C1 segment of cervical spinal cord (tissue), 14 donors: ENCODE measurements around the gene KLHL30.

Experiments used
- DNase-seq, 14 donors: peaks; one replicate each; lab custom pipeline; 2025; lab: John Stamatoyannopoulos, UW

KLHL30 gene, protein sequence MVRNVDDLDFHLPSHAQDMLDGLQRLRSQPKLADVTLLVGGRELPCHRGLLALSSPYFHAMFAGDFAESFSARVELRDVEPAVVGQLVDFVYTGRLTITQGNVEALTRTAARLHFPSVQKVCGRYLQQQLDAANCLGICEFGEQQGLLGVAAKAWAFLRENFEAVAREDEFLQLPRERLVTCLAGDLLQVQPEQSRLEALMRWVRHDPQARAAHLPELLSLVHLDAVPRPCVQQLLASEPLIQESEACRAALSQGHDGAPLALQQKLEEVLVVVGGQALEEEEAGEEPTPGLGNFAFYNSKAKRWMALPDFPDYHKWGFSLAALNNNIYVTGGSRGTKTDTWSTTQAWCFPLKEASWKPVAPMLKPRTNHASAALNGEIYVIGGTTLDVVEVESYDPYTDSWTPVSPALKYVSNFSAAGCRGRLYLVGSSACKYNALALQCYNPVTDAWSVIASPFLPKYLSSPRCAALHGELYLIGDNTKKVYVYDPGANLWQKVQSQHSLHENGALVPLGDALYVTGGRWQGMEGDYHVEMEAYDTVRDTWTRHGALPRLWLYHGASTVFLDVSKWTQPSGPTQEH

DNA sequence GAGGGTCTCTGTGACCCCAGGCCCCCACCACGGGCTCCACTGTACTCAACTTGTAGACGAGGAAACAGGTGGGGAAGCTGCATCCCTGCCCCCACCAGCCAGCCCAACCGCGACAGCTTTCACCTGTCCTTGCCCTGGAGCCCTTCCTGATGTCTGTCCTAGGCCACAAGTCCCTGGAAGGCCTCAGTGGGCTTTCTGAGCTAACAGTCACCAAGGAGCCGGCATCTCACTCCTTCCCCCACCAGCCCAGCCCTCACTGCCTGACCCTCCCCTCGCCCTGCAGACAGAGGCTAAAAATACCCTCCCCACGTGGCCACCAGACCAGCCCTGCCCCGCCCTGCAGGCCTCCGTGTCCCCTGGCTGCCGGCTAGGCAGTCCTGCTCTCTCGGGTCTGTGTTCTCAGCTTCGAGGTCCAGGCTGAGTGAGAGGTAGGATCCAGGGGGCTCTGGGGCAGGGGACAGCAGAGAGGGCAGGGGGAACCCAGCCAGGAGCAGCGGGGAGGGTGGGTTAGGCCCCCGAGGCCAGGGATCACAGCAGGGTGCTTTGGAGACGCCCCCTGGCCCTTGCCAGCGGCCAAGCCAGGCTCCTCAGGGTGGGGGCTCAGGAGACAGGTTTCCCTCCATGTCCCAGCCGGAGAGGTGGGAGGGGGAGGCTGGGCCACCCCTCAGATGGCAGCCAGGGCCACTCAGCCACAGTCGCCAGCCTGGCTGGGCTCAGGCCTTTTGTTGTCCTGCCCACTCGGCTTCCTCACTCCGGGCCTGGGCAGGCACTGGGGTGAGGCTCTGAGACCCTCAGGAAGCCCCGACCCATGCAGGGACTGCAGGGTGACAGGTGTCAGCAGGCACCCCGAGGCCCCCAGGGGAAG is at the start of gene KLHL30:
KLHL30 (plus strand) TSS at position 338 of the 865 bp plus-strand sequence. CDS start 2,087 bp downstream, outside the sequence.
- no peak for DNase-seq

DNA sequence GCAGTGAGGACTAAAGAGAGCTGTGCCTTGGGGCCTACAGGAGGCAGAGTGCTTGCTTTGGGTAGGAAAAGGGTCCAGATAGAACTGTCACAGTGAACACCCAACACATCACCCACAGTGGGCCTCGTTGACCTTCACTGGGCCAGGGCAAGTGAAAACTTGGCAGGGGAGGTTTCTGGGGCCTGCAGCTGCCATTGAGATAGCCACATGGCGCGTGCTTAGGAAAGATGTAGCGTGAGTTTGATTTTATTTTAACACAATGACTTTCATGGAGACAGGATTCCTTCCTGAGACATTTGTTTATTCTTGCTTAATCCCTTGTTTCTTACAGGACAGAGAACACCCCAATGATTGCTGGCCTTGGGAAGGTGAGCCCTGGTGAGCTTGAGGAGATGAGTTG is 47.6 kb upstream of the KLHL30 start:
- no peak for DNase-seq

DNA sequence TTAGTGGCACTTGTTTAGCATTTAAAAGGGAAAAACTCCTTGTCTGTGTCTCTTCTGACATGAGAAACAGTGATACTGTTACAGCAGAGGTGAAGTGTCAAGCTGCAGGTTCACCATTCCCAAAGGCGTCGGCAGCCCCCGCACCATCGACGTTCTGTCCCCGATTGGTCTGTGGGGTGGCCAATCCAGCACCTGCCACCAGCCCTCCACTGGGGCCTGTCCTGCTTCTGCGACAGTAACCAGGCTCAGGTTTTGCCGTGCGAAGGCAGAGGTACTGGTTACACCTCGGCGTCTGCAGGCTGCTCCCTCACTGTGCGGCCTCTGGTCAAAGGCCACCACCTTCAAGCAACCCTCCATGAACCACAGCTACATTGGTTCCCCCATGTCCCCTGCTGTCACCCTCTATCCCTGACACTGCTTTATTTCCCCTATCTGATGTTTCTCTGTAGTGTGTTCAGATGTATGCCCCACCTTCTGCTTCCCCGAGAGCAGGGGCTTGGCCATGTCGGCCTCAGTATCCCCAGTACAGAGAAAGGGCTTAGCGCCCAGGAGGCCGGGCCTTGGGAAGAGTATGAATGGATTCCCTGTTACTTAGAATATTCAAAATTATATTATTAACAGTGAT is 46.9 kb upstream of the KLHL30 start:
- no peak for DNase-seq

DNA sequence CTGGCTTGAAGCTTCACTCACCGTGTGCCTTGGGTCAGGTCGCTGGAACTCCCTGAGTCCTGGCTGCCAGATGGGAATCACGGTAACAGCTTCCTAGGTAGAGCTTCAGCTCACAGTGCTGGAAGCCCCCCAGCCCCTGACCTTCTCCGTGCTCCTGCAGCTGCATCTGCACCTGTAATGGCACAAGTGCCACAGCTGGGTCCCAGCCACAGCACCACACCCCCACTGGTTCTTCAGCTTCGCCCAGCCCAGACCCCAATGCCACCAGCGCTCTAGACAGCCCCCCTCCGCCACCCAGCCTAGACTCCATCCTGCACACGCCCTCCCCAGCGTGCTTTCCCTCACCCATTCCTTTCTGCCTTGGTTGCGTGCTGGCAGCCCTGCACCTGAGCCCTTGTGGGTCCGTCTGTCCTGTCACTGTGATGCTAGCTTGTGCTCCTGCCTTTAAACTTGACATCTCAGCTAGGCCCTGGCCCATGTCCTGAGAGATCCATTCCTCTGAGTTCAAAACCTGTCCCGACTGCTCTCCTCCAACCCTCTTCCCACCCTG is 45.9 kb upstream of the KLHL30 start:
- DNase-seq = no peak

DNA sequence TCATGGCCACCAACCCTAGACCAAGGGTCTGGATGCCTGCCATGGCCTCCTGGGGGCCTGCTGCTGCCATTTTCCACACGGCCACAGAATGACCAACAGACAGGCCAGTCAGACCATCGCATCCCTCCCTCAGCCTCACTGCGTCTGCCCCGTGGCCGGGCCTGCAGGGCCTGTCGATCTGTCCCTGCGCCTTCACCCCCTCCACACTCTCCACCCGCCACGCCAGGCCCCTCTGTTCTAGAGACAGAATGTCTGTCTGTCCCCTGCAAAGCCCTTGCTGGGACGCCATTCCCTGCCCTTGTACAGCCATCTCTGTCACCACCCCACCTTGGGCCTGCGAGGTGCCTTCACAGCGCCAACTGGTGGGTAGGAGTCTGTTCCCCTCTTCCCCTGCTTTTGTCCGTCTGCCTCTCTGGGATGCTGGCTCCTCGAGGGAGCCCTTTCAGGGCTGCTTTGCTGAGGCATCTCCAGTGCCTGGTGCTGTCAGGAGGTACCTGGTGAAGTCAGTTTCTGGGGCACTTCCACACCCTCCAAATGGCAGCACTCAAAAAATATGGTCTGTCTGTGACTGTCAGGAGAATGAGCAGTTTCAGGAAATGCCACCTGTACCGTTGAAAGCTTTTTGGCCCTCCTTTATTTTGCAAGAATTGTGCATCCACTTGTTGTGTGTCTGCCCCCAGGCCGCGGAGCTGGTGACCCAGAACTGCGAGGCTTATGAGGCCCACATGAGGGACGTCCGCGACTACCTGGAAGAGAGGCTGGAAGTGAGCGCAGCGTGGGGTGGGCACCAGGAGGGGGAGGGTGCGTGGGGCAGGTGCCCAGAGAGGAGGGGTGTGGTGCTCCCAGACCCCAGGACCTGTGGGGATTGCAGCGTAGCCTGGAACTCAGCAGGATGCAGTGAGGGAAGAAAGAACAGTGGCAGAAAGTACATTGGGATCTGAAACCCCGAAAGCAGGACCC is 45.0 kb upstream of the KLHL30 start:
- DNase-seq = no peak

DNA sequence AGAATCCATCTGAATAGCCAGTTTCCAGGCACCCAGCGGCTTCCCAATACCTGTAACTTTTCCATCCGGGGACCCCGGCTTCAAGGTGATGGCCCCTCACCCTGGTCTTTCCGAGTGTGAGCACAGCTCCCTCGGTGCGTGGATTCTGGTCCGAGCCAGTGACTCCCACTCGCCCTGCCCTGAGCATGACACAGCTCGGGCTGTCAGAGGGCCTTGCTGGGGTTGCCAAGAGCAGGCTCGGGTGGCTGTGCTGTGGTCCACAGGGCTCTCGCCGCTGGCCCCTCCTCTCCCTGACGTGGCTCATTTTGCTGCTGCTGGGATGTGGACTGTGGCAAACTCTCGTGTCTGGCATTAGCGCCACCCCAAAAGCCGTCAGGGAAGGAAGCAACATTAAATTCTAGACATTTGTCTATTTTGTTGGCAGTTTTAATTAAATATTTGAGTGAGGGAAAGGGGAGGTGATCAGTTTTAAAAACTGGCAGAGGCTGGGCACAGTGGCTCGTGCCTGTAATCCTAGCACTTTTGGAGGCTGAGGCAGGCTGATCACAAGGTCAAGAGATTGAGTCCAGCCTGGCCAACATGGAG is 43.9 kb upstream of the KLHL30 start:
- DNase-seq = no peak

DNA sequence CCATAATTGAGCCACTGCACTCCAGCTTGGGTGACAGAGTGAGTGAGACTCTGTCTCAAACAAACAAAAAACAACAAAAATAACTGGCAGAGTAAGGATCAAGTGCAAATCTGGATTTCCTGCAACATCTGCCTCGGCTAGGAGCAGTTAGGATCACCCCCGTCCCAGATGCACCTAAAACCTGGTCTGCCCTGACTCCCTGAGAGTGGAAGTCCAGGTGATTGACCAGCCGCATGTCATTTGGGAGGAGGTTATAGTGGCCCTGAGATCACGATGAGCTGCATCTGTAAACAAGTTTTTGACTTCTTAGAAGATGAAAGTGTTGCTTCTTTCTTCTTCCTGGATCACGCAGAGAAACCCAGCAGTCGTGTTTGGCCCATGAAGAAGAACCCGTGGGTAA is 43.3 kb upstream of the KLHL30 start:
- DNase-seq = no peak

DNA sequence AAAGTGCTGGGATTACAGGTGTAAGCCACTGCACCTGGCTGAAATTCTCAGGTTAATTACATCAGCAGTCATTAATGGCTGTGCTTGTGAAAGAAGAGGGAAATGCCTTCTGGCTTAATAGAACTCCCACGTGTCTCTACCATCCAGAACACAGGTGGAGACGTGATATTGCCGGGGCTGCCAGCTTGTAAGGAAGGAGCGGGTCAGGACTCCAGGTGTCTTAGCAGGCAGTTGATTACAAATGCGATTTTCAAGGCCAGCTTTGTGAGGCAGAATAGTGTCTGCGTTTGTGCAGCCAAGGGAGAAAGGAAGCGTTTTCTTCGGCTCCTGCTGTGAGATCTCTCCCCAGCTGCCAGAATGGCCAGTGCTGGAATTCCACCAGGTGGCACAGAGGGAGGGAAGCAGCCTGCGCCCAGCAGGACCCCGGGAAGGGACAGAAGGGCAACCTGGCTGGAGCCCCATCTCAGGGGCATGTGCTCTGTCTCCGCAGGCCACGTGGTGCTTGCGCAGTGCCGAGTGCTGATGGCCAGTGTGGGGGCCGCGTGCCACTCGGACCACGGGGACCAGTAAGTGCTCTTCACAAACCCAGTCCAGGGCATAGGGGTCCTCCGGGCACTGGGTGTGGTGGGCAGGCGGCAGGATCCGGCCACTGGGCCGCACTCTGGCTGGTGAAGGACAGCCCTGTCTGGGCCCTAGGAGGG is 42.0 kb upstream of the KLHL30 start:
- peak in 3 of 14 donors; percentile 30 to 99 (median 50) for DNase-seq

DNA sequence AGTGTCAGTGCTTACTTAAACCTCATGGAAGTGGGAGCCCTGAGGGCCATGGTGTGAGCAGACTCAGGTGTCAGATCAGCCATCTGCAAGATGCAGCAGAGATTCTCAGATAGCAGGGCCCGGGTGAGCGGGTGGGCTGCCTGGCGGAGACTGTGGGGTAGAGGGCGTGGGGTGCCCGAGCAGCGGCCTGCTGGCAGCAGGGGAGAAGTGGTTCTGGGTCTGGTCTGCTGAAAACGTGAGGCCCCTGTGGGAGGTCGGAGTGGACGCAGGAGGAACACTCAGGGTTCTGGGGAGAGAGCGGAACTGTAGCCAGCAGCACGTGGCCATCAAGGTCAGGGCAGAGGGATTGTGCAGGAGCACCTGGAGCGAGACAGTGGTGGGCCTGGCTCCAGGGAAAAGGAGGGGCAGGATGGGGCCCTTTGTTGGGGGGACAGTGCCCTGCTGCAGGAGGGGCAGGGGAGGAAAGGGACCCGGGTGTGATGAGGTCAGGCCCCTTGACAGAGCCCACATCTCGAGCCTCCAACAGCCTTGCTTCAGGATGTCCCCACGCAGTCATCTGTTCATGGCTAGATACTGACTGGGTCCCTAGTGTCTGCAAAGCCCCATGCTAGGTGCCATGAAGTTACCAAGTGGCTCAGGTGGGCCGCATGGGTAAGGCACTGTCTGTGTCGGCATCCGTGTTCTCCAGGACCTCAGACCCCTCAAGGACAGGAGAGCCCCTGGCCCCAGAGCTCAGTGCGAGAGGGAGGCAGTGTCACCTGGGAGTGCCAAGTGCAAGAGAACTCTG is 41.1 kb upstream of the KLHL30 start:
- DNase-seq = peak in 1 of 14 donors; percentile 65

DNA sequence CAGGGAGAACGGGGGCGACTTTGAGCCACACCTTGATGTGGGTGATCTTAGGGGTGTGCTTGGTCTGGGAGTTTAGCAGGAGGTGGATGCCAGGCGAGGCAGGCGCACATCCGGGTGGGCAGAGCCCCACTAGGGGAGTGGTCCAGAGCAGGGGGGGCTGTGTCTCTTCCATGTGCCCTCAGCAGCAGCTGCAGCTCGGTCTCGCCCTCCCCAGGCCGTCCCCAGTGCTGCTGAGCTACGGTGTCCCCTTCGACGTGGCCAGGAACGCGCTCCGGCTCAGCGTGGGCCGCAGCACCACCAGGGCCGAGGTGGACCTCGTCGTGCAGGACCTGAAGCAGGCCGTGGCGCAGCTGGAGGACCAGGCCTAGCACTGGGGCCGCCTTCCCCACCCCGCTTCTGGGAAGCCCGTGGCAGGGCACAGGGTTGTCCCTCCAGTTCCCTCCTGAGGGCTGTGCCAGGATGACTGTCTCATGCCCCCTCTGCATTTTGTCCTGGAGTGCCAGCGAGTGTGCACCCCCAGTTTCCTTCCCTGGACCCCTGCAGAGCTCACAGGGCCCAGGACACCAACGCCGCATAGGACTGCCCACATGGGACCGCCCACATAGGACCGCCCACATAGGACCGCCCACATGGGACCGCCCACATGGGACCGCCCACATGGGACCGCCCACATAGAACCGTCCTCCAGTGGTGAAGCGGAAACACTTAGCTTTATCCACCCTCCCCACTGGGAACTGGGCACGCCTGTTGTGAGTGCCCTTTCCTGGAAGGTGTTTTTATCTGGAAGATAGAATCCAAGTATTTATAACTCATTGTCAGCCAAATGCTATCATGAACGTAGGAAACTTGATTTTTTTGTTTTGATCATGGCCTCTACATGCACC is 40.2 kb upstream of the KLHL30 start:
- DNase-seq = peak in 1 of 14 donors; percentile 24

DNA sequence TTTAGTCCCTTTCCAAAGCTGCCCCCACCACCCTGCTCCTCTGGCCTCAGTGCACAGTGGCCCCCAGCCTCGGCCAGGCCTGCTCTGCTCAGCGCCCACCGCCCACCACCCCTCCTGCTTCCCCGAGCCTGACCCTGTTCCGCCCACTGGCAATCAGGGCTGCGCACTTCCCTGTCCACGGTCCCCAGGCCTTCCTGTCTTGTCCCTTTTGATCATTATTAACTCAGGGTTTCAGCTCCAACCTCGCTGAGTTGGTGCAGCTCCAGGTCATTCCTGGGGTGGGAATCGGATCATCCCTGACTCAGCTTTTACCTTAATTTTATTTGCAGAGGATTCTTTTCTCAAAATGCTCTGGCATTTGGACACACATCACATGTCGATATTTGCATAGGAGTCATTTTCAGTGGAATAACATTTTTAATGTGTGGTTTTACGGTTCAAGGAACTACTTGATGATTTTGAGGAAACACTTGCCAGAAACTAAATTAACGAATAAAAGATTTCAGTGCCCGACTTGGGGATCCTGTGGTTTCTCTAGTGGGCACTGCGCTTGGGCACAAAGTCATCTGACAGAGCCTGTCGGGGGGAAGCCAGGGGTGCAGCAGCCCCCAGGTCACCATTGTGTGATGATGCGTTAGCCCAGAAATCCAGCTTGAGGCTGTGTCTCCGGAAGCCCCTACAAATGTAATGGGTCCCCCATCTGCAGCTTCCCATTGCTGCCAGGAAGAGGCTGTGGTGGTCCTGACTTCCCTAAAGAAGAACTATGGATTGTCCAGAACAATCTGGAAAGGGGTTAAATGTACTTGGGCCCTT is 39.4 kb upstream of the KLHL30 start:
- DNase-seq = no peak

DNA sequence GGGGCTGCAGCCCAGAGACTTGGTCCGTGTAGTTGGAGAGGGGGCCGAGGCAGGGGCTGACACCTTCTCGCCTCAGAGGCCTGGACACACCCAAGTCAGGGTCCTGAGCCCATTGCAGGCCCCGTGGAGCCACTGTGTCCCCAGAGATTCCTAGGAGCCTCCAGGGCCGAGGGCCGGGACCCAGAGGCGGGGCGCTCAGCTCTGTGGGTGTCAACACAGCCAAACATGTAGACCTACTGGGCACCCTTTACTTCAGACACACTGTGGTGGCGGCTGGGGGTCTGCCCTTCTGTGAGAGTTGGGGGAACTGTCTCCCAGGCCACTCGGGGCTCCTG is 38.8 kb upstream of the KLHL30 start:
- DNase-seq = no peak

DNA sequence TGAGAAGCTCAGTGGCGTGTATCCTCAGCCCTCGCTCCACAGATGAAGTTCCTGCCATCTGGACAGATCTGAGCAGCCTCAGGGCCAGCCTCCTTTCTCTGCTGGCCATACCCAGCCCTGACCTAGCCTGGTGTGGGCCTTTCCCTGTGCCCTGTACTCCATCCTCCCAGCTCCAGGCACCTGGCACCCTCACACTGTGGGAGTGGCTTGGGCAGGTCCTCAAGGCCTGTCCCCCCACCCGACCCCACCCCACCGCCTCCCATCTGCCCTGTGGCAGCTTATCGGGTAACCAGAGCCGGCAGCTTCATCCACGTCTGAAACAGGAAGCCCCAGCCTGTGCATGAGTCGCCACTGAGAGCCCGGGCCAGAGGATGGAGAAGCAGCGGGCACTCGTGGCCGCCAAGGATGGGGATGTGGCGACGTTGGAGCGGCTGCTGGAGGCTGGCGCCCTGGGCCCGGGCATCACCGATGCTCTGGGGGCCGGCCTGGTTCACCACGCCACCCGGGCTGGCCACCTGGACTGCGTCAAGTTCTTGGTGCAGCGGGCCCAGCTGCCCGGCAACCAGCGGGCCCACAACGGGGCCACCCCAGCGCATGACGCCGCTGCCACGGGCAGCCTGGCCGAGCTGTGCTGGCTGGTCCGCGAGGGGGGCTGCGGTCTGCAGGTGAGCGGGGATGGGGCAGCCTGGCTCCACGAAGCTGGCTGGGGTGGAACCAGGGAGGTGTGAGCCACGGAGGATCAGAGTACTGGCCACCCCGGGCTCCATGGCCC is 38.2 kb upstream of the KLHL30 start, which contains the start of gene ESPNL:
ESPNL (plus strand) TSS at position 292 of the 772 bp plus-strand sequence; CDS start at position 372, 80 bp downstream.
- DNase-seq = peak in 1 of 14 donors; percentile 65

DNA sequence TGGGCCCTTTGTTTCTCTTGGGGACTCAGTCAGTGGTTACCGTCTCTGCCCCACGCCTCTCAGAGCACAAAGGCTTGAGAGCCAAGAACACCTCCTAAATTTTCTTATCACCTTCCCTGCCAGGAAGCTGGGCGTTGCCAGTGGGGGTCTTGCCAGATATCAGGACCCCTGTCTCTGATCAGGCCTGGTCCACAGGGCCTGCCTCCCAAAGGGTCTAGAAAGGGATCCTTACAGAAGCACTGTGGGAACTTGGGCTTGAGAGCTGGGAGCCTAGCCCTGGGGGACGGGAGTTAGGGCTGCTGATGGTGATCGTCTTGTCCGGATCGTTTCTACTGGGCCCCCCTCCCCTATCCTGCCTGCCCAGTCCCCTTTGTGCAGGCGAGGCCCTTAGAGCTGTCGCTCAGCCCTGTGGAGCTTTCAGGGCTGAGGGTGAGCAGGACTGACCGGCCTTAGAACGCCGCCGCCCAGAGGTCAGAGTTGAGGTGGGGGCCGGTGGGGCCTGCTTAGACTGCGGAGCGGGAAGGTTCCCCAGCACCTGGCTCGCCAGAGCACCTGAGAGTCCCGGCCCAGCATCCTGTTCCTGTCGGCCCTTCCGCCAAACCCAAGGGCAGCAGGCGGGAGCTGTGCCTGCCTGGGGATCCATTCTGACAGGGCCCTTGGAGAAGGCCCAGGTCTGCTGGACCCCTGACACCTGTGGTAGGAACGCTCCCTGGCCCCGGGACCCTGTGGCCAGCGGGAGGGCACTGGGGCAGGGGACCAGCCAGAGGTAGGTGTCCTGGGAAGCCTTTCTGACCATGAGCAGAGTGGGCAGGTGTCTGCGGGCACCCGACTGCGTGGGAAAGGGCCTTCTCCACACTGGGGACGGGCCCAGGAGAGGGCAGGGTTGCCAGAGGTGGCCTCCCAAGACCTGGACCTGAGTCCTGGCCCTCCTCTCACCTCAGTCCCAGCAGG is 37.4 kb upstream of the KLHL30 start:
- no peak for DNase-seq
